ENCODE measurements around the gene NSDHL.
"Not testable (repeated sequence)": the region's sequence is repeated elsewhere in the genome, so short reads cannot be mapped to it uniquely, and the experiment has no call there.

Gene NSDHL

GRCh38 chrX:152830312-152831305 lies at the start of gene NSDHL, which contains the start of gene CETN2:
Gene NSDHL (plus strand): TSS chrX:152831063. CDS start chrX:152846325, 15,262 bp downstream.
Gene CETN2 (minus strand): TSS chrX:152830757. CDS start chrX:152830710, 47 bp downstream.
- DNase-seq: peak; percentile 91

DNA sequence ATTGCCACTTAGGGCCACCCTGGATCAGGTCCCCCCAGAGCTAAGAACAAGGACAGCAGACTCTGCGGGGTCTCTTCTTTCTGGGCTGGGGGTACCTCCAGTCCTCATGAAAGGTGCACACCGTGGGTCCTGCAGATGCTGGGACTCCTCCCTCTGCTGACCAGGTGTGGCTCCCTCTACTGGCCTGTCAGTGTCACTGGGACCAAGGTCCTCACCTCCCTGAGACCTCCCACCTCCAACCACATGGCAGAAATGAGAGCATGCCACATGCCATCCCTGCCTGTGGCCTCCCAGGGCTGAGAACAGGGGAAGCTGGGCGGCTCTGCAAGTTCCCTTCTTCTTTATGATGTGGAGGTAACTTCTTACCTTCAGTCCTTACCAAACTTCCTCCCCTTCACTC lies 43.8 kb upstream of the NSDHL start:
- not testable (repeated sequence) for DNase-seq

DNA sequence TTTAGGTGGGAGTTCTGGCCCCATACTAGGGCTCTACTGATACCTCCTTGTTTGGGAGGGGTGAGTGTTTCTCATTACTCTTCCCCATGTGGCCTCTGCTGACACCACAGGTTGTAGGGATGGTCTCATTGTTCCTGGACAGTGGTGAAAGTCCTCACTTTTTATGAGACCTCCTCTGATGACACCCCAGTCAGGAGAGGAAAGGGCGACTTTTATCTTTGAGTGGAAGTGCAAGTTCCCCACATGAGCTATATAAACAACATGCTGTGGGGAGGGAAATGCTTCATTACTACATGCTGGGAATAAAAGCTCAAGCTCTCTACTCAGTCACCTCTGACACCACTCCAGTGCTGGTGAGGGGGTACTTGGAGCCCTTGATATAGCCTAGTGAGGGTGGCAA lies 31.9 kb upstream of the NSDHL start:
- no peak for DNase-seq

DNA sequence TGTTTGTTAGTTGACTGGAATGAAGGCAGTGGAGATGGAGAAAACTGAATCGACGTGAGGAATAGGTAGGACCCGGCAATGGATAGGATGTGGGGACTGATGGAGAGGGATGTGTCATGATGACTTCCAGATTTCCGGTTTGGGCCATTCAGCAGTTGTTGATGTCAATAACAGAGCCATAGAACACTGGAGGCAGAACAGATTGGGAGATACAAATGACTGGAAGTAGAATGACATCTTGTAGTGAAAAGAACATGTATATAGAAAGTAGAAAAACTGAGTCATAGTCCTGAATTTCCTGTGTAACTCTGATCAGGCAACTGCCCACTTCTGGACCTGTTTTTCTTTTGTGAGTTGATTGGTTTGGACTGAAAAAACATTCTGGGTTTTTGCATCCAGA lies 24.8 kb upstream of the NSDHL start:
- DNase-seq: no peak

GRCh38 chrX:152810403-152810802 lies 20.5 kb upstream of the NSDHL start:
- DNase-seq: no peak

DNA sequence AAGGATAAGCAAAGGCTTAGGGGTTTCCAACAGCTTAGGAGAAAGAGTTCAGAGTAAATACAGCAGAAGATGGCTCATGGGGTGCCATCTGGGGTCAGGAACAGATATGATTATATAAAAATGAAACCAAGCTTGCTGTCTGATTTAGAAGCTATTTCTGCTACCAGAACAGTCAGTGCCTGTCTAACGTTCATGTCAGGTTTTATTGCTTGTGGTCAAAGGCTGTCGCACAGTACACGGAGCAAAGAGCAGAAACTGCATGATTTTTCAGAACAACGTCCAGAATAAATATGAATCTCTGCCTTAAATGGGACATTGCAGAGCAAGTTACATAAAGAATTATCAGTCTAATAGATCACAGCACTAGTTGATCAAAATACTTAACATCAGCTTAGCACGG lies 17.7 kb upstream of the NSDHL start:
- no peak for DNase-seq

GRCh38 chrX:152814048-152814447 lies 16.8 kb upstream of the NSDHL start:
- no peak for DNase-seq

- DNase-seq: peak; percentile 25
These were observed 13.6 kb upstream of the NSDHL start for GRCh38 chrX:152817078-152817764.

DNA sequence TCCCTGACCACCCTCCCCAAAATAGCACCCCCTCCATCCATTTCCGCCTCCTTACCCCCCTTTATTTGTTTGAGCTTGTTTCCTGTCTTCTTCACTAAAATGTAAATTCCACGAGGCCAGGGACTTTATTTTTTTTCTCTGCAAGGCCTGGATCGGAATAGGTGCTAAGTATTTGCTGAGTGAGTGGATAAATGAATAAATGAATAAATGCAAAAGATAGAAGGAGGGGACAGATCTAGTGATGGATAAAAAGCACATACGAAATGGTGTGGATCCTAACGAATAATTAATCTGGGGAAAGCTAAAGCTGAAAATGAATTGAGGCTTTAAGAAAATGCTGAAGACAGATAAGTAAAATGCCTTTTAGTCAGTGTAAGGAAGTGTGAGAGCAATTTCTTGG lies 12.5 kb upstream of the NSDHL start:
- no peak for DNase-seq

- DNase-seq: peak; percentile 48
These were observed 11.6 kb upstream of the NSDHL start for GRCh38 chrX:152819266-152819665.

DNA sequence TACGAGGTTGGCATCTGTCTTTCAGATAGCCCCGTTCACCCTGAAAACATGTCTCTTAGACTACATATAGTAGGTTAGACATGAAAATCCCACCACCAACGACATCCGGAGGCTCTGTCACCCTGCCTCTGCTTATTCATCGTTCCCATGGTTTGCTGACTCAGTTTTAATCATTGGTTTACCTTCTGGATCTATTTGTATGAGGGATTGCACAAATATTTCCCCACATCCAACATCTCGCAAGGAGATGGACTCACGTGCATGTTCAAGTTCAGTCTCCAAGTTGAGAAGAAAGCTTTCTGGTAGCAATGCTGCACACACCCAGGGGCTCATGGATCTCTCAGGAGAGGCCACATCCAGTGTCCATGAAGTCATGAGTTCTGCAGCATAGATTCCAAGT lies 11.1 kb upstream of the NSDHL start:
- DNase-seq: peak; percentile 69

DNA sequence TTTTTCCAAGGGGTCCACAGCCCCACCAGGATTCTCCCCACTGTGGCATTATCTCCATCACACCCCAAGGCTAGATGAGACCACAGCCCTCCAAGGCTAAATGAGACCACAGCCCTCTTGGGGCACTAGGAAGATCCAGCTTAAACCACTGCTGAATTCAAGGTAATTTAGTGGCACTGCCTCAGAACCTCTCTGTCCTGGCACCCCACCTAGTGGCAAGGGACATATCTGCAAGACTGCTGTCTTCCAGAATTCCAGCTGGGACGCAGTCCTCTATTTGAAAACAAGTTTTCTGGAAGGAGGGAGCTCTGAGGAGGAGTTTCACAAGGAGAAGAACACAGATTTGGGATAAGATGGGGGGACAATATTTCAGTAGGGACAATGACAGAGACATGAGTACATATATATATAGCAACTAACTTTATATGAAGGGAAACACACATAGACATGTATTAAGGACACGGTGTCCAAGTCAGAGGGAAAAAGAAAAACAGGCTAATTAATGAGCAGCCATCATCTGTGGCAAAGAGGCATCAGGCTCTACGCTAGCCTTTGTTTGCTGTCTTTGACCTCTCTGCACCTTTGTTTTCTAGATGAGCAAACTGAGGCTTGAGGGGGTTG lies 9.6 kb upstream of the NSDHL start:
- peak; percentile 20 for DNase-seq

DNA sequence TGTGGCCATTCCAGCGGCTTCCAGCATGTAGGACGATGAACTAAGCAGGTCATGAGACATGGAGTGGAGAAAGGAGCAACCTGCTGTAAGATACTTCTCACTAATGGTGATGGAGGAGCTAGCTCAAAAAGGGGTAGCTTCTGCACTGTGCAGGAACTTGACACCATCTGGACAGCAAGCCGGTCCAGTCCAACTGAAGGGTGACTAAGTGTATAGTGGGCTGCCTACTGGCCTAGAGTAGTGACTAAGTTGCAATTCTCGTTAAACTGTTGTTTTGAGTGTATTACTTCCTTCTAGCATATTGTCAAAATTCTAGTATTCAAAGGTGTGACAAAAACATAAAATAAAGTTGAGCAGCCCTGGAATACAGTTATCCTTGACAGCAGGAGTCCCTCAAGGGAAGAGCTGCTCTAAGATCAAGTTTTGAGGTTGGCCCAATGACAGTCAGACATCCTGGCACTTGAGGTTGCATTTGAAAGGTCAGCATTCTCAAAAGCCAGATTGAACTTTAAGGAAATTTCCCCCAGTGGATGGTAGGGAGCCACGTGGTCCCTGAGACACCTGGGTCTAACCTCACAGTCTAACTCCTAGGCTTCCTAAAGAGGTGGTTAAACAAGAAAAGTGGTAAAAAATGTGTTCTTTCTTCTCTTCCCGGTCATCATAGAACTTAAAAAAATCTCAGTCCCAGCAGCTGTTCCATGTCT lies 8.3 kb upstream of the NSDHL start:
- DNase-seq: peak; percentile 58

GRCh38 chrX:152823657-152824056 lies 7.2 kb upstream of the NSDHL start:
- DNase-seq: no peak

- DNase-seq: peak; percentile 38
These were observed 6.0 kb upstream of the NSDHL start for GRCh38 chrX:152824841-152825374.

GRCh38 chrX:152831391-152831790 lies 528 bp downstream of the NSDHL start:
- no peak for DNase-seq

- no peak for DNase-seq
These were observed 1.7 kb downstream of the NSDHL start for GRCh38 chrX:152832520-152832919.

GRCh38 chrX:152833378-152833777 lies 2.5 kb downstream of the NSDHL start:
- DNase-seq: no peak

- DNase-seq: not testable (repeated sequence)
These were observed 4.6 kb downstream of the NSDHL start for GRCh38 chrX:152835470-152835869.

DNA sequence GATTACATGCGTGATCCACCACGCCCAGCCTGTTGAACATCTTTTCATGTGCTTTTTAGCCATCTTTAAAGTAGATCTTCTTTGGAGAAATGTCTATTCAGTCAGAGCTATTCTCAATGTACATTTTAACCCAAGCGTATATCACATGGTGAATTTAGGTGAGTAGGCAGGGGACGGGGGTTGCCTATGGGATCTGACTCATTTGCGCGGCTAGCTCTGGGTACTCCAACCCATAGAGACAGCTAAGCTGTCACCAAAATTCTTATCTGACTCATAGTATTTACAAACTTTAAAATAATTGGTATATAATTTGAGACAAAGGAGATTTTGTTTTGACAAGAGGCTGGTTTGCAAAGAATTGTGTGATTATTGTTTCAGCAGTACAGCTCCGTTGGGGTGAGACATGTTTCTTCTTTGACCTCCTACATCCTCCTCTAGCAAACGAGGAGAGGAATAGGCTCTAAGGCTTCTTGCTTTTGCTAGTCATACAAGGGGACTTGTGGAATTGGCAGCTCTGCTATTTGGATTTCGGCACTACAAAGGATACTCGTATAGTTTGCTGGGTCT lies 12.0 kb downstream of the NSDHL start:
- DNase-seq: no peak

- DNase-seq: no peak
These were observed 13.0 kb downstream of the NSDHL start for GRCh38 chrX:152843852-152844251.

GRCh38 chrX:152844256-152844655 lies 13.4 kb downstream of the NSDHL start:
- no peak for DNase-seq
